HG03103 (cell line): ENCODE measurements around the gene PKHD1.
A peak's percentile ranks its signal among the peaks of the same experiment; 100 is the strongest.
"Not testable (repeated sequence)": the region's sequence is repeated elsewhere in the genome, so short reads cannot be mapped to it uniquely, and the experiment has no call there.

Experiments
- ATAC-seq: cut with Tn5 transposase; IDR thresholded peaks from one replicate; pipeline ENCODE4 v1.9.1; 2021; ENCODE audit warnings: low read depth; ENCODE audit not compliant: unreplicated experiment

PKHD1 gene

DNA sequence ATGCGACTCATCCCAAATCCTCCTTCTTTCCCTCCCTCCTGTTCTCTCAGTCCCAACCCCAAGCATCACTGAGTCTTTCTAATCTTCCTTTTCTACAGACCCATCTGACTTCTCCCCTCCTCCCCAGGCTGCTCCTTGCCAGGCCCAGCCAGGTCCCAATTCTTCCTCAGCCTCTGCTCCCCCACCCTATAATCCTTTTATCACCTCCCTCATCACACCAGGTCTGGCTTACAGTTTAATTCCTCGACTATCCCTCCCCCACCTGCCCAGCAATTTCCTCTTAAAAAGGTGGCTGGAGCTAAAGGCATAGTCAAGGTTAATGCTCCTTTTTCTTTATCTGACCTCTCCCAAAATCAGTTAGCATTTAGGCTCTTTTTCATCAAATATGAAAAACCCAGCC, 147.7 kb downstream of the PKHD1 start:
- ATAC-seq, result not testable (repeated sequence)

GRCh38 chr6:51936531-51937290, 150.7 kb downstream of the PKHD1 start:
- no peak for ATAC-seq

- peak; percentile 50 for ATAC-seq
Measured at GRCh38 chr6:51934098-51934497, 153.3 kb downstream of the PKHD1 start.

- ATAC-seq, result no peak
Measured at GRCh38 chr6:51932956-51933355, 154.5 kb downstream of the PKHD1 start.

DNA sequence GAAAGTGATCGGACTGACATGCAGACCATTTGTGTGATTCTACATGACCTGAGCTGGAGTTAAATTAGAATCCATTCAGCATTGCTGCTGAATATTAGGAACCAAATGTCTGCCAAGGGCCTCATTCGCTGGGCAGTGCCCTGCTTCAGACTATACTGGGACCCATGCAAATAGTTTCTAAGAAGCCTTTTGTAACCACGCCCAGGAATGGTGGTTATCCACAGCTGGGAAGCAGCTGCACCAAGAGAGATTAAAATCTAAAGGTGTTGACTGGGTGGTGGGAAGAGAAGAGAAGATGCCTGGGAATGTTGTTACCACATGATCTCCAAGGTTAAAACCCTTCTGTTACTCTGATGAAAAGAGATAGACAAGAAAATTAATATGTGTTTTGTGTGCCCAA, 156.8 kb downstream of the PKHD1 start:
- no peak for ATAC-seq

GRCh38 chr6:51929934-51930574, 157.4 kb downstream of the PKHD1 start:
- no peak for ATAC-seq

DNA sequence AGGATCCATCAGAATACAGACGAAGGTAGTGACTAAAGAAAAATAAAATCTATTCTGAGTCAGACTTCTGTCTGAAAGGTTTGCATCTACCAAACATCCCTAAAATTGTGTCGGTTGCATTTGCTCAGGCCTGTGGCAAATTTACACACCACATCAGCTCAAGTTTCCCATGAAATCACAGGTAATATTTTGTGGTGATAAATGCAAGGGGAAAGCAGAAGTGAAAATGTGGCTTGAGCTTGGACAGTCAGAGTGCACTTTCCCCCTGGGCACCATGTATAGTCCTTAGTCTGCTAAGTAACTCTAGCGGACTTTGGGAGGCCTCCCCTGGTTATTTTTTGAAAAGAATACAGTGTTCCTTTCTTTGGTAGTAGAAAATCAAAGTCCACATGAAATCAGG, 159.1 kb downstream of the PKHD1 start:
- peak; percentile 87 for ATAC-seq

- no peak for ATAC-seq
Measured at GRCh38 chr6:51927450-51927849, 160.0 kb downstream of the PKHD1 start.

DNA sequence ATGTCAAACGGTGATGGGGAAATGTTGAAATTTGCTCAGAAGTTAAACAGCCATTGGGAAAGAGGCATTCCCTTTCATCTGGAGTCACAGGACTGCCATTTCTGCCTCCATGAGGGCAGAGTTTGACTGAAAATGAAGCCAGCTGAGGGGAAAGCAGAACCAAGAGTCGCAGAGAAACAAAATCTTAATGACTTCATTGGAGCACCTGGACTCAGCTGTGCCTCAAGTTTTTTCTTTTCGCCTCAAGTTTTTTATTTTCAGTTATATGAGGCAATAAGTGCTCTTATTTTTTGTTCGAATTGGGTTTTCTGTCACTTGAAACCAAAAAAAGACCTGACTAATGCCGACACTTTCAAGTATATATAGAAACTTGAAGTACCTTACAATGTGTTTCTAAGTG, 161.3 kb downstream of the PKHD1 start:
- no peak for ATAC-seq

- ATAC-seq, result not testable (repeated sequence)
Measured at GRCh38 chr6:51922479-51922878, 164.9 kb downstream of the PKHD1 start.

- not testable (repeated sequence) for ATAC-seq
Measured at GRCh38 chr6:51918347-51918746, 169.1 kb downstream of the PKHD1 start.

DNA sequence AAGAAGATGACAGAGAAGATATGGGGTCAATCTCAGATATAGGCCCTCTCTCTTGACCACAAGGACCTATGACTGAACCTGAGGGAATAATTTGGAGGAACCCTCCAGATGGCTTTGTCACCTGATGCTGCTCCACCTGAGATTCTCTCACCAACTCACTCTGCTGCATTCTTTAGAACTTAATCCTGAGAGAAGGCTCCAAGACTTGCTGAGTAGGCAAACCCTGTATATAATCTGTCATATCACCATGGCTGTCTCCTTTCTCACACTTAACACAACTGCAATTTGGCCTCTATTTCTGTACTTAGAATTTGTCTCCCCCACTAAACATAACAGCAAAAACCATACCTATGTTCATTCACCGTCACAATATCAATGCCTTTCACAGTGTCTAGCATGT, 172.3 kb downstream of the PKHD1 start:
- no peak for ATAC-seq

GRCh38 chr6:51913265-51913664, 174.1 kb downstream of the PKHD1 start:
- ATAC-seq, result no peak

- no peak for ATAC-seq
Measured at GRCh38 chr6:51910851-51911250, 176.6 kb downstream of the PKHD1 start.

DNA sequence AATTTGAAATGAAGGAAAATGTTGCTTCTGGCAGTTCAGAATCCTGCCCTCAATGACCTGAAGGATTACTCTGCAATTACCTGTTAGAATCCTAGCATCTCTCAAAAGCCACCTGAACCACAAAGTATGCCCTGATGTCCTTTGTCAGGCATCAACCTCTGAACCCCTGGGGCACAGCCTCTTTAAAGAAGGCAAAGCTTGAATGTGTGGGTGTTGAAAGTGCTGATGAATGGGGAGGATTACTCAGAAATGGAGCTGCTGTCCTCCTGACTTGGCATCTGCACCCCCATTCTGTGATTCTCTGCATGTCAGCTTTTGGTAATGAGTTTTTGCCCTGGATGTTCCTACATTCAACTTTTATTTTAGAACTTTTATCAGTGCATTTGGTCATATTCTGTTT, 179.2 kb downstream of the PKHD1 start:
- ATAC-seq, result no peak

DNA sequence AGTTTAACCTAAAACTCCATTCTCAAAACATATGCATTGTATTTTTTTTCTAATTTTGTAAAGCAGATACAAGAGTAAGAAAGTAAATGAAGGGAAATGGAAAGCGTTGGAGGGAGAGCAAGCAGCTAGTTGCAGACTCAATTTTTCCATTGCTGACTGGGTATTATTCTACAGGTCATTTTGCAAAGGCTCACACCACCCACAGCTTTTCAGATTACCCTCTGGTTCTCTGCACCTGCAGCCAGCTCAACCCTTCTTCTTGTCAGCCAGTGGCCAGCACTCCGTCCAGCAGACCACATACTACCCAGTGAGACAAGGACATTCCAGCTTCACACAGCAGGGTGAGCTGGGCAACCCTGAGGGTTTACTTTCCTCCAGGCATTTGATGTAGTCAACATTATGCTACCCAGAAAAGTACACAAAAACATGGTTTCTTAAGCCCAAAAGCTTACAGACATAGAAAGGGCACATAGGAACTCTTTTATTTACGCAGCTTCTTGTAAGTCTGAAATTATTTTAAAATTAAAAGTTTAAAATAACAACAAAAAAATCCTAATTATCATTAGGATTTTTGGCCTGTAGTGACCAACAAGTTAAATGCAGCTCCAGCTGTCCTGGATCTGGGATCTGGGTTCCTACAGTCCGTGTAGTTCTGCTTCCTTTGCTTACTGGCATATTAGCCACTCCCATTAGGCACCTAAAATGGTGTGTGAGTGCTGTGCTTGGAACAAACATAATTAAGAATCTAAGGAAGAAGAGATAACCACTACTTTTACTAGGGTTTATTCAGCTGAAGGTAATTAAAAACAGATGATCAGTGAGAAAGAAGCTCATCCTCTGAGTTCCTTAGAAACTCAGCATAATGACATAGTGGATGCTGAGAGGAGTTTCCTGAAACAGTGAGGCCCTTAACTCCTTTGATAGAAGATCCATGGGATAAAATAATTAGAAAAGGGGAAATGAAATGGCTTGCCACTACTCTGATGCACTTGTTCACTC, 185.3 kb downstream of the PKHD1 start:
- no peak for ATAC-seq

DNA sequence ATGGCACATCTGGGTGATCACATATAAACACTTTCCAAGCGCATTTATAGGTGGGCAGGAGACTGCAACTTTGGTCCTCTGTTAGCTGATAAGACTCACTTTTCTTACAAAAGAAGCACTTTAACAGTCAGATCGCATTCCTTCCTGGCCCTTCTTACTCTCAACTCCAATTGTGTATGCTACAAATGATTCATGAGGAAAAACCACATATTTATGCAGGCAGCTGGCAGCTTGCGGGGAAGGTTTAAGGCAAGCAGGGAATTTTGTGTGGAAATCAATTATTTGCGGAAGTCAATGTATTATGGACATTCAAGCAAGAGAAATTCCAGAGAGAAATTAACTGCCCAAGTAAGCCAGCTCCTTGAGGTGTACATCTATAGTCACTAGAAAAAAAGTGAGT, 194.0 kb downstream of the PKHD1 start:
- ATAC-seq, result no peak

DNA sequence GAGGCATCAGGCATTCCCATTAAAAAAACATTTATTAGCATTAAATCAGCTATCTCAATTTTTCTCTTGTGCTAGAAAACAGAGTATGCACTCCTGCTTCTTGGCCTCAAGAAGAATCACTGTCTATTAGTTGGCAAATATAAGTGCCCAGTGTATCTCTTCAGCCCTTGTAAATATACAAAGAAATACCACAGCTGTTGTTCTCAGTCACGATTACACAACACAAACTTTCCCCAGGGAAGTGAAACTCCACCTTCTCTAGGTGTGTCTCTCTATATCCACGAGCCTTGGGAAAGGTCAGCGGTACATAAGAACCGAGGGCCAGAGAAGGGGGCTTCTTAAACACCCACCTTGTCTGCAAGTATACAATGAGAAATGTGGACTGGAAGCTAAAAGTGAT, 194.7 kb downstream of the PKHD1 start:
- no peak for ATAC-seq

DNA sequence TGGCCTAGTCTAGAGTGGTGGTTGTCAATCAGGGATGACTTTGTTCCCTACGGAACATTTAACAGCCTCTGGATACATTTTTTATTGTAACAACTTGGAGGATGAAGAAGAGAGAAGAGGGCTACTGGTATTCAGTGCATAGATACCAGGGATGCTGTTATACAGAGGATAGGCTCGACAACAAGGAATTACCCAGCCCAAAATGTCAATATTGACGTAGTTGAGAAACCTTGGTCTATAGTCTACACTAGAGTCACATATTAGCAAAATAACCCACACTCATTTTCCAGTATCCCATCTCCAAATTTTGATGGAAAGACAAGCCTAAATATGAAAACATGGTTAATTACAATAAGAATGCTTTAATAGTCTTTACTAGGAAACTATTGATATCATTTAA, 195.1 kb downstream of the PKHD1 start:
- ATAC-seq, result no peak

DNA sequence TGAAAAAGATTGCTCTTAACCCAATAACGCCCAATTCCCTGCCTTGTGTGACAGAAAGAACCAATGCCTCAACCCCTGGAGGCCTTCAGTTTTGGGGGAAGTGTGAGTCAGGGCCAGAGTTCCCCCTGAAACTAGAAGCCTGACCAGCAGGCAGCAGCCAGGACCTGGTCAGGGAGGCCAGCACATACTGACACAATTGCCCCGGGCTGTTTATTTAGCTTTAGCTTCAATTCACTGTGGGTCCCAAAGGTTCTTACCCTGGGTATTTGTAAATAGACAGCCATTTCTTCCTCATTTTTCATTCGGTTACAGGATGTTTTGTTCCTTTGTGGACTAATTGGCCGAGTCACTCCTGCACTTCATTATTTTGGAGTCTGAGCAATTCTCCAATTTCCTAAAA, 195.6 kb downstream of the PKHD1 start:
- no peak for ATAC-seq

GRCh38 chr6:51887859-51888258, 199.6 kb downstream of the PKHD1 start:
- no peak for ATAC-seq
